Mesothelial cell of epicardium (in vitro differentiated cells): Measurements from ENCODE around the gene FBP2. TPM values are rescaled to one million over a fixed set of nuclear protein-coding genes. Genes with fewer than 3 reads are reported as not detected.

ENCODE experiments used
- DNase-seq, 2 experiments: peaks; one replicate each; pipeline ENCODE4 v3.0.0; 2021; ENCODE audit warnings: low spot score in 2 of 2; ENCODE audit not compliant: unreplicated experiment in 2 of 2
- H3K27ac Mint-ChIP-seq: 2 replicates; pipeline ENCODE4 v1.8.0; 2021; ENCODE audit warnings: mixed read lengths
- H3K27me3 Mint-ChIP-seq: 2 replicates; pipeline ENCODE4 v1.8.0; 2021; ENCODE audit warnings: low read depth, mixed read lengths
- H3K36me3 Mint-ChIP-seq: 2 replicates; pipeline ENCODE4 v1.8.0; 2021; ENCODE audit warnings: mixed read lengths
- H3K4me1 Mint-ChIP-seq: 2 replicates; pipeline ENCODE4 v1.8.0; 2021; ENCODE audit warnings: mixed read lengths
- H3K4me3 Mint-ChIP-seq: 2 replicates; pipeline ENCODE4 v1.8.0; 2021; ENCODE audit warnings: mild to moderate bottlenecking, moderate library complexity, mixed read lengths
- H3K9me3 Mint-ChIP-seq: 2 replicates; pipeline ENCODE4 v1.8.0; 2021; ENCODE audit warnings: mixed read lengths
- total RNA-seq: library from RNA; stranded (reverse); gene quantifications from 3 replicates; pipeline ENCODE4 v1.2.1, GENCODE V29; 2021
- TF ChIP-seq, protein P1 (sequence below): fragments of 200-600 bp; sonication (generic); IDR thresholded peaks from one replicate; pipeline ENCODE4 v1.5.0; 2021; ENCODE audit warnings: antibody characterized with exemption; ENCODE audit not compliant: unreplicated experiment

FBP2 gene
- total RNA-seq = not detected in 3 replicates

DNA sequence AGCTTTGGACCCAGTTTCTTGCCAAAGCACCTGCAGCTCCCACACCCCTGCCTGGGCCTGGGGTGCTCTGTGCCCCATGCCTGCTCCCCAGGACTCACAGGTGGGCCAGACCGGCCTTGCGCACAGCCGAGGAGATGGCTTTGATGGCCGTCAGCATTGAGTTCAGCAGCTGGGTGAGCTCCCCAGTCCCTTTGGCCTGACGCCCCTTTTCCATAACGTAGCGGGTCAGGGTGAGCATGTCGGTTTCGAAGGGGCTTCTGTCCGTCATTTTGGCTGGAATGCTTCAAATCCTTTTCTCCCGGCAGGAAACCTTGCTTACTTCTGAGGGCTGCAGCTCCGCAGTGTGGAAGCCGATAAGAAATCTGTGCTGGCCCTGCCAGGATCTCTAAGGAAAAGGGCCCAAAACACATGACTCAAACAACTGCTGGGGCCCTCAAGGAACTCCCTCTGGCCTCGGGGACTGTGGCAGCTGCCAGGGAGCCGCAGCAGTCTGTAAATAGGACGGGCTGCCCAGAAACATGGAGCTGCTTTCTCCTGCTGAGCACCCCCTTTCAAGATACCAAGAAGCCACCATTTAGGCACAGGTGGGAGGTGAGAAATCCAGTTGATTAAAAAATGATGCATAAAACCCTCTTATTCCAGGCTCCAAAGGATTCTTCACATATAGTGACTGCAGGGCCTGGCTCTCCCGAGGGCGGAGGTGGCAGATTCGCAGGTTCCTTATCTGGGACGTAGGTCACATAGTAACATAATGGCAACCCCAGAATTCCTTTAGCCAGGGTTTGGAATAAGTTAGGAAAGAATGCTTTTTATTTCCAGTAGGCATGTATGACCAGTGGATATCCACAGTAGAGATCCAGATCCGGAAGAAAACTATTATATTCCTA lies at the start of gene FBP2:
TSS of gene FBP2 (minus strand) at position 366 of the 887 bp plus-strand sequence. CDS start at position 268, 98 bp downstream.
- no peak for DNase-seq
- H3K4me3 Mint-ChIP-seq = no peak within 1 kb of the TSS
- no peaks in the 10 kb centered on the region for H3K4me1 Mint-ChIP-seq
- H3K36me3 Mint-ChIP-seq = no peaks in the 10 kb centered on the region
- no peak within 1 kb of the TSS for H3K27ac Mint-ChIP-seq
- TF ChIP-seq, protein P1, sequence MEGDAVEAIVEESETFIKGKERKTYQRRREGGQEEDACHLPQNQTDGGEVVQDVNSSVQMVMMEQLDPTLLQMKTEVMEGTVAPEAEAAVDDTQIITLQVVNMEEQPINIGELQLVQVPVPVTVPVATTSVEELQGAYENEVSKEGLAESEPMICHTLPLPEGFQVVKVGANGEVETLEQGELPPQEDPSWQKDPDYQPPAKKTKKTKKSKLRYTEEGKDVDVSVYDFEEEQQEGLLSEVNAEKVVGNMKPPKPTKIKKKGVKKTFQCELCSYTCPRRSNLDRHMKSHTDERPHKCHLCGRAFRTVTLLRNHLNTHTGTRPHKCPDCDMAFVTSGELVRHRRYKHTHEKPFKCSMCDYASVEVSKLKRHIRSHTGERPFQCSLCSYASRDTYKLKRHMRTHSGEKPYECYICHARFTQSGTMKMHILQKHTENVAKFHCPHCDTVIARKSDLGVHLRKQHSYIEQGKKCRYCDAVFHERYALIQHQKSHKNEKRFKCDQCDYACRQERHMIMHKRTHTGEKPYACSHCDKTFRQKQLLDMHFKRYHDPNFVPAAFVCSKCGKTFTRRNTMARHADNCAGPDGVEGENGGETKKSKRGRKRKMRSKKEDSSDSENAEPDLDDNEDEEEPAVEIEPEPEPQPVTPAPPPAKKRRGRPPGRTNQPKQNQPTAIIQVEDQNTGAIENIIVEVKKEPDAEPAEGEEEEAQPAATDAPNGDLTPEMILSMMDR = no peak
- no peaks in the 10 kb centered on the region for H3K9me3 Mint-ChIP-seq
- H3K27me3 Mint-ChIP-seq = peaks cover 15% of the 10 kb centered on the region

DNA sequence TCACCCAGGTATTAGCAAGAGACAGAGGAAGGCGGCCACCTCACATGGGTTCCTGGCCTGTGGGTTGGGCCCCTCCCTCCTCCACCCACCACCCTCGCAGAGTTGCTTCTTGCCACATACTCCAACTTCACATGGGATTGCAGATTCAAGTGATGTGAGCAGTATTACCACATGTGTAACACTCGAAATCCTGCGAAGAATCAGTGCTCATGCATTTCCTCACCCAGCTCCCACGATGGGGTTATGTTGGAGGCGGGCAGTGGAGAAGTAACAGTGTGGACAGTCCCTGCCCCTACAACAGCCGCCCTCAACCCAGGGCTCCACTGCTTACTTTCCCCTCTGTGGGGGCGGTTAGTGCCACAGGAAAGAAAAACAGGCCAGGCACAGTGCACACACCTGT lies 49.6 kb upstream of the FBP2 start:
- H3K36me3 Mint-ChIP-seq = no peaks in the 10 kb centered on the region
- DNase-seq = no peak
- peaks cover 27% of the 10 kb centered on the region for H3K27me3 Mint-ChIP-seq
- H3K27ac Mint-ChIP-seq = no peak overlapping the region
- H3K4me1 Mint-ChIP-seq = peaks cover 13% of the 10 kb centered on the region
- H3K4me3 Mint-ChIP-seq = no peak overlapping the region
- TF ChIP-seq, protein P1 = no peak
- no peaks in the 10 kb centered on the region for H3K9me3 Mint-ChIP-seq

DNA sequence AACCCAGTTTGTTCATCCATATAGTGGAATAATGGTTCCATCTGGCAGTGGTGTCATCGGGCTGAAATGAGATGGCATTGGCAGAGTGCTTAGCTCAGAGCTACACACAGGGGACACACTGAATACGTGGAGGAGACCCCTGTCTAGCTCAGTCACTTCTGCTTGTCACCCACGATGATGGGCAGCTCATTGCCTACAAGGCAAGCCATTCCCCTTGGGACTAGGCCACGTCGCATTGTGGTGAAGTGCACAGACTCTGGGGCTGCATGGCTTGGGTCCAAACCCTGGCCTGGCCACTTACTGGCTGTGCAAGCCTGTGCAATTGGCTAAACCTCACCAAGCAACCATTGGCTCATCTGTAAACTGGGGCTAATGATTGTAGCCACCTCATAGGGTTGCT lies 48.9 kb upstream of the FBP2 start:
- no peak overlapping the region for H3K4me3 Mint-ChIP-seq
- no peaks in the 10 kb centered on the region for H3K36me3 Mint-ChIP-seq
- no peak for DNase-seq
- peaks cover 34% of the 10 kb centered on the region for H3K27me3 Mint-ChIP-seq
- H3K4me1 Mint-ChIP-seq = peaks cover 13% of the 10 kb centered on the region
- no peaks in the 10 kb centered on the region for H3K9me3 Mint-ChIP-seq
- H3K27ac Mint-ChIP-seq = no peak overlapping the region
- TF ChIP-seq, protein P1 = no peak

DNA sequence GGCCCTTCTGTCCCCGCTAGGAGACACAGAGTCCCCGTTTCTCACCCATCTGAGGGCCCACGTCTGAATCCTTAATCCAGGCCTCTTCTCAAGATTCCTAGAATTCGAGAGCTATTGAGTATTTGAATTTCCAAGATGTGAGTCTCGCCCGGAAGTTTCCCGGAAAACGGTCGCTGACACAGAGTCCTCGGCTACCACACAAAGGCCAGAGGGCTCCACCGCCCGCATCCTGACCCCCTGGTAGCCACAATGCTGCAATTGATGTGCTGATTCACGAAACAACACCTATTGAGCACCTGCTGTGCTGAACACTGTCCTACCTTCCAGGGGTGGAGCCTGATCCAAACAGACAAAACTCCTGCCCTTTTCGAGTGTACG lies 46.4 kb upstream of the FBP2 start:
- Mint-ChIP-seq H3K9me3 (no peaks in the 10 kb centered on the region), H3K27ac (no peak overlapping the region), H3K27me3 (peaks cover 39% of the 10 kb centered on the region), H3K4me1 (peaks cover 13% of the 10 kb centered on the region), H3K4me3 (peak overlapping the region; percentile 88), H3K36me3 (no peaks in the 10 kb centered on the region)
- no peak for DNase-seq
- TF ChIP-seq, protein P1 = no peak

DNA sequence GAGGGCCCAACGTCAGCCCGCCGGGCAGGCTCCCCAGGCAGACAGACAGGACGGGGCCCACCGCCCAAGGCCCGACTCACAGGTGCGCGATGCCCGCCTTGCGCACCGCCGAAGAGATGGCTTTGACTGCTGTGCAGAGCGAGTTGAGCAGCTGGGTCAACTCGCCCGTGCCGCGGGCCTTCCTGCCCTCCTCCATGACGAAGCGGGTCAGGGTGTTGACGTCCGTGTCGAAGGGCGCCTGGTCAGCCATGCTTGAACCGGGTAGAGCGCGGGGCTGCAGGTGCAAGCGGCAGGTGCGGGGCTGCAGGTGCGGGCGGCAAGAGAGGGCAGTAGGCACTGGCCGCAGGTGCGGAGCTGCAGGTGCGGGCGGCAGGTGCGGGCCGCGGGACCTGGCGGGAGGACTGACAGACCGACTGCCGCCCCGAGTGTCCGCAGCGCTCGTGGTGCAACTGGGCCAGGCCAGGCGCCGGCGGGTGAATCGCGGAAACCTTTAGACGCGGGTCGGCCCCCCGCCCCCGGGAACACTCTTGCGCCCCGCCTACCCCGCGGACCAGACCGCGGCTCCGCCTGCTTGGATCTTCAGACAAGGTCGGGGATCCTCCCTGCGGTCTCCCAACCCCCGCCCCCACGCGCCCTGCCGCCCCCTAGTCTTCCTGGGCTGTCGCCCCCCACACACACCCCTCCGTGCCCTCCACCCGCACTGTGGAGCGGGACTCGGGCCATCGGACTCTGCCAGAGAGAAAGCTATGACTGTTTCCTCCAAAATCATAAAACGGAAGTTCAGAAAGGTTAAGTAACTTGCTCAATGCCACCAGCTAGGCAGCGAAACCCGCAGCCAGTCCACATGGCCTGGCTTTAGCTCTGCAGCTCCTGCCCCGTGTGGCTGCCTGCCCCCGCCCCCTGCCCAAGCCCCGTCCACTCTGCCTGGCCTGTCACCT lies 45.7 kb upstream of the FBP2 start, which contains the start of gene FBP1:
TSS of gene FBP1 (minus strand) at position 458 of the 938 bp plus-strand sequence. CDS start at position 250, 208 bp downstream.
- H3K9me3 Mint-ChIP-seq = no peaks in the 10 kb centered on the region
- H3K4me3 Mint-ChIP-seq = peak within 1 kb of the TSS; percentile 88
- H3K27me3 Mint-ChIP-seq = peaks cover 39% of the 10 kb centered on the region
- DNase-seq = peak in 1 of 2 experiments; percentile 44
- peaks cover 13% of the 10 kb centered on the region for H3K4me1 Mint-ChIP-seq
- peak within 1 kb of the TSS; percentile 39 for H3K27ac Mint-ChIP-seq
- H3K36me3 Mint-ChIP-seq = no peaks in the 10 kb centered on the region
- TF ChIP-seq, protein P1 = no peak
